Mammary epithelial cell (primary cell): ENCODE results near the gene TIGD3.
"Not testable (repeated sequence)": the region's sequence is repeated elsewhere in the genome, so short reads cannot be mapped to it uniquely, and the experiment has no call there.

Source experiments
- CTCF ChIP-seq, 2 donors: IDR thresholded peaks in 1 of 2; conservative IDR thresholded peaks in 1 of 2; 2 replicates each; pipeline ENCODE4 v1.5.1; 2011 to 2012; ENCODE audit warnings: inconsistent platforms in 2 of 2, low read length in 2 of 2, mild to moderate bottlenecking in 2 of 2, control low read depth in 1 of 2, low read depth in 1 of 2; ENCODE audit not compliant: insufficient read depth in 1 of 2; ENCODE audit errors: extremely low read depth in 1 of 2
- EZH2 ChIP-seq: IDR thresholded peaks from 2 replicates; pipeline ENCODE4 v1.6.1; 2012; ENCODE audit warnings: low read length, inconsistent platforms, borderline replicate concordance

DNA sequence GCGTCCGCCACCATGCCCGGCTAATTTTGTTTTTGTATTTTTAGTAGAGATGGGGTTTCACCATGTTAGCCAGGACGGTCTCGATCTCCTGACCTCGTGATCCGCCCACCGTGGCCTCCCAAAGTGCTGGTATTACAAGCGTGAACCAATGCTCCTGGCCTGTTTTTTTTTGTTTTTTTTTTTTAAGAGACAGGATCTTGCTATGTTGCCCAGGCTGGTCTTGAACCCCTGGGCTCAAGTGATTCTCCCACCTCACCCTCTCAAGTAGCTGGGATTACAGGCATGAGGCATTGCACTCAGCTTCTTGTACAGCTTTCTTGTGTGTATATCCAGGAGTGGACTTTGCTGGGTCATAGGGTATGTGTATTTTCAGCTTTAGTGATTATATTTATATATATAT, 22.0 kb upstream of the TIGD3 start:
- not testable (repeated sequence) for TF ChIP-seq EZH2; CTCF (conservative IDR thresholded peaks at IDR 0.05 in 1 of 2, IDR thresholded peaks at IDR 0.05 in 1 of 2; ENCODE audit: extremely low read depth in 1 of 2, insufficient read depth in 1 of 2, low read depth in 1 of 2, low read length in 2 of 2)
